Measurements from ENCODE around the gene GBX2. TPM values are rescaled to one million over a fixed set of nuclear protein-coding genes. Genes with fewer than 3 reads are reported as not detected.

The GBX2 gene
- total RNA-seq, result not detected

GRCh38 chr2:236168110-236169080 lies at the start of gene GBX2:
GBX2 (minus strand) TSS chr2:236168386; CDS start chr2:236167971, 415 bp downstream.
- Mint-ChIP-seq H3K4me1 (ENCODE audit: low read depth) (peaks cover 10% of the 10 kb centered on the region), H3K4me3 (peak within 1 kb of the TSS; percentile 2 to 49), H3K27ac (no peak within 1 kb of the TSS), H3K9me3 (no peaks in the 10 kb centered on the region), H3K36me3 (ENCODE audit: insufficient read depth in 2 of 2) (peaks cover 0 to 2% of the 10 kb centered on the region in 2 donors), H3K27me3 (ENCODE audit: low read depth) (peaks cover 56% of the 10 kb centered on the region)
- ATAC-seq (replicated peaks in 1 of 2) (peak in 1 of 2 donors; percentile 36), DNase-seq (no peak)

GRCh38 chr2:236217926-236218325 lies 49.7 kb upstream of the GBX2 start:
- no peak overlapping the region for H3K4me3 Mint-ChIP-seq
- no peaks in the 10 kb centered on the region for H3K9me3 Mint-ChIP-seq
- H3K27ac Mint-ChIP-seq, result no peak overlapping the region
- no peaks in the 10 kb centered on the region for H3K36me3 Mint-ChIP-seq (ENCODE audit: insufficient read depth in 2 of 2)
- ATAC-seq (replicated peaks in 1 of 2), result no peak
- no peaks in the 10 kb centered on the region for H3K4me1 Mint-ChIP-seq (ENCODE audit: low read depth)
- H3K27me3 Mint-ChIP-seq (ENCODE audit: low read depth), result peaks cover 32% of the 10 kb centered on the region
- DNase-seq, result no peak

- DNase-seq (no peak), ATAC-seq (replicated peaks in 1 of 2) (no peak)
- Mint-ChIP-seq H3K4me3 (no peak overlapping the region), H3K4me1 (ENCODE audit: low read depth) (no peaks in the 10 kb centered on the region), H3K27me3 (ENCODE audit: low read depth) (peaks cover 31% of the 10 kb centered on the region), H3K9me3 (no peaks in the 10 kb centered on the region), H3K36me3 (ENCODE audit: insufficient read depth in 2 of 2) (no peaks in the 10 kb centered on the region), H3K27ac (no peak overlapping the region)
Observed at GRCh38 chr2:236216711-236217110, 48.5 kb upstream of the GBX2 start.

- no peaks in the 10 kb centered on the region for H3K36me3 Mint-ChIP-seq (ENCODE audit: insufficient read depth in 2 of 2)
Observed at GRCh38 chr2:236215761-236216333, 47.7 kb upstream of the GBX2 start.

GRCh38 chr2:236215196-236215595 lies 47.0 kb upstream of the GBX2 start:
- Mint-ChIP-seq H3K27ac (no peak overlapping the region), H3K36me3 (ENCODE audit: insufficient read depth in 2 of 2) (no peaks in the 10 kb centered on the region), H3K4me3 (no peak overlapping the region), H3K9me3 (no peaks in the 10 kb centered on the region), H3K4me1 (ENCODE audit: low read depth) (no peaks in the 10 kb centered on the region), H3K27me3 (ENCODE audit: low read depth) (peaks cover 27% of the 10 kb centered on the region)
- DNase-seq, result no peak
- no peak for ATAC-seq (replicated peaks in 1 of 2)

More at GRCh38 chr2:236215761-236216333, 47.7 kb upstream of the GBX2 start:
- no peak for ATAC-seq (replicated peaks in 1 of 2)
- Mint-ChIP-seq H3K27ac (no peak overlapping the region), H3K27me3 (ENCODE audit: low read depth) (peaks cover 27% of the 10 kb centered on the region), H3K9me3 (no peaks in the 10 kb centered on the region), H3K4me3 (no peak overlapping the region), H3K4me1 (ENCODE audit: low read depth) (no peaks in the 10 kb centered on the region)
- no peak for DNase-seq

- H3K9me3 Mint-ChIP-seq, result no peaks in the 10 kb centered on the region
- no peaks in the 10 kb centered on the region for H3K36me3 Mint-ChIP-seq (ENCODE audit: insufficient read depth in 2 of 2)
- peaks cover 32% of the 10 kb centered on the region for H3K27me3 Mint-ChIP-seq (ENCODE audit: low read depth)
- no peak for DNase-seq
- H3K4me3 Mint-ChIP-seq, result no peak overlapping the region
- H3K27ac Mint-ChIP-seq, result no peak overlapping the region
- no peaks in the 10 kb centered on the region for H3K4me1 Mint-ChIP-seq (ENCODE audit: low read depth)
- ATAC-seq (replicated peaks in 1 of 2), result no peak
Observed at GRCh38 chr2:236214376-236214995, 46.3 kb upstream of the GBX2 start.

GRCh38 chr2:236211296-236211695 lies 43.1 kb upstream of the GBX2 start:
- Mint-ChIP-seq H3K9me3 (peaks cover 0 to 2% of the 10 kb centered on the region in 2 donors), H3K27me3 (ENCODE audit: low read depth) (peaks cover 24% of the 10 kb centered on the region), H3K36me3 (ENCODE audit: insufficient read depth in 2 of 2) (peaks cover 0 to 2% of the 10 kb centered on the region in 2 donors), H3K27ac (no peak overlapping the region), H3K4me3 (no peak overlapping the region), H3K4me1 (ENCODE audit: low read depth) (no peaks in the 10 kb centered on the region)
- no peak for DNase-seq
- ATAC-seq (replicated peaks in 1 of 2), result no peak

GRCh38 chr2:236210536-236210935 lies 42.4 kb upstream of the GBX2 start:
- no peaks in the 10 kb centered on the region for H3K4me1 Mint-ChIP-seq (ENCODE audit: low read depth)

GRCh38 chr2:236209996-236210395 lies 41.8 kb upstream of the GBX2 start:
- Mint-ChIP-seq H3K4me1 (ENCODE audit: low read depth) (no peaks in the 10 kb centered on the region), H3K36me3 (ENCODE audit: insufficient read depth in 2 of 2) (peaks cover 0 to 2% of the 10 kb centered on the region in 2 donors)

More at GRCh38 chr2:236210536-236210935, 42.4 kb upstream of the GBX2 start:
- no peak for DNase-seq
- H3K9me3 Mint-ChIP-seq, result peaks cover 0 to 2% of the 10 kb centered on the region in 2 donors
- no peak overlapping the region for H3K4me3 Mint-ChIP-seq
- H3K27ac Mint-ChIP-seq, result no peak overlapping the region
- ATAC-seq (replicated peaks in 1 of 2), result no peak
- peaks cover 0 to 2% of the 10 kb centered on the region in 2 donors for H3K36me3 Mint-ChIP-seq (ENCODE audit: insufficient read depth in 2 of 2)
- peaks cover 17% of the 10 kb centered on the region for H3K27me3 Mint-ChIP-seq (ENCODE audit: low read depth)

GRCh38 chr2:236209535-236209934 lies 41.3 kb upstream of the GBX2 start:
- H3K4me3 Mint-ChIP-seq, result no peak overlapping the region
- H3K27ac Mint-ChIP-seq, result no peak overlapping the region
- peaks cover 15% of the 10 kb centered on the region for H3K27me3 Mint-ChIP-seq (ENCODE audit: low read depth)
- H3K4me1 Mint-ChIP-seq (ENCODE audit: low read depth), result no peaks in the 10 kb centered on the region
- H3K9me3 Mint-ChIP-seq, result peaks cover 0 to 2% of the 10 kb centered on the region in 2 donors
- peaks cover 0 to 2% of the 10 kb centered on the region in 2 donors for H3K36me3 Mint-ChIP-seq (ENCODE audit: insufficient read depth in 2 of 2)
- DNase-seq, result no peak
- ATAC-seq (replicated peaks in 1 of 2), result no peak

More at GRCh38 chr2:236209996-236210395, 41.8 kb upstream of the GBX2 start:
- no peak overlapping the region for H3K27ac Mint-ChIP-seq
- DNase-seq, result no peak
- peaks cover 0 to 2% of the 10 kb centered on the region in 2 donors for H3K9me3 Mint-ChIP-seq
- peaks cover 15% of the 10 kb centered on the region for H3K27me3 Mint-ChIP-seq (ENCODE audit: low read depth)
- H3K4me3 Mint-ChIP-seq, result no peak overlapping the region
- ATAC-seq (replicated peaks in 1 of 2), result no peak

GRCh38 chr2:236208019-236208926 lies 40.1 kb upstream of the GBX2 start:
- DNase-seq, result no peak
- no peak overlapping the region for H3K4me3 Mint-ChIP-seq
- no peaks in the 10 kb centered on the region for H3K4me1 Mint-ChIP-seq (ENCODE audit: low read depth)
- H3K27ac Mint-ChIP-seq, result no peak overlapping the region
- peaks cover 0 to 2% of the 10 kb centered on the region in 2 donors for H3K9me3 Mint-ChIP-seq
- peaks cover 10% of the 10 kb centered on the region for H3K27me3 Mint-ChIP-seq (ENCODE audit: low read depth)
- ATAC-seq (replicated peaks in 1 of 2), result no peak
- H3K36me3 Mint-ChIP-seq (ENCODE audit: insufficient read depth in 2 of 2), result peaks cover 0 to 2% of the 10 kb centered on the region in 2 donors

GRCh38 chr2:236207472-236207871 lies 39.3 kb upstream of the GBX2 start:
- H3K4me3 Mint-ChIP-seq, result no peak overlapping the region
- H3K36me3 Mint-ChIP-seq (ENCODE audit: insufficient read depth in 2 of 2), result peaks cover 0 to 2% of the 10 kb centered on the region in 2 donors
- DNase-seq (no peak), ATAC-seq (replicated peaks in 1 of 2) (no peak)
- no peaks in the 10 kb centered on the region for H3K4me1 Mint-ChIP-seq (ENCODE audit: low read depth)
- peaks cover 7% of the 10 kb centered on the region for H3K27me3 Mint-ChIP-seq (ENCODE audit: low read depth)
- no peak overlapping the region for H3K27ac Mint-ChIP-seq
- peaks cover 0 to 2% of the 10 kb centered on the region in 2 donors for H3K9me3 Mint-ChIP-seq

Measured in activated T-cell treated with anti-CD3 and anti-CD28 coated beads, Interleukin-2, amount 50 U/mL, for 72 hours (primary cell).